Measurements from ENCODE around the gene ZNF136. TPM values are rescaled to one million over a fixed set of nuclear protein-coding genes. Genes with fewer than 3 reads are reported as not detected.

The ZNF136 gene
- total and polyA plus RNA-seq, 2 of the 13 experiments (the other 11 are each of a cell fraction or from before 2014, with no cell fraction given), result 2.5 to 10.2 TPM

- TF ChIP-seq BCLAF1 (IDR thresholded peaks at IDR 0.05), result no peak
- TF ChIP-seq ZNF775 (CRISPR knock-in tag; IDR thresholded peaks at IDR 0.05; ENCODE audit: borderline replicate concordance), result no peak
- peak; percentile 35; the same call in 1 of the 2 replicates for TF ChIP-seq IRF2 (CRISPR knock-in tag; IDR thresholded peaks at IDR 0.05)
- peak; percentile 58 for TF ChIP-seq SPEN (CRISPR knock-in tag; IDR thresholded peaks at IDR 0.05; ENCODE audit: low read depth)
- TF ChIP-seq SRSF9 (IDR thresholded peaks at IDR 0.05; ENCODE audit: borderline replicate concordance, insufficient read depth, low read depth, low read length, poor library complexity, severe bottlenecking), result no peak
- no peak for TF ChIP-seq RARA (CRISPR knock-in tag; IDR thresholded peaks at IDR 0.05)
- TF ChIP-seq E2F5 (CRISPR knock-in tag; conservative IDR thresholded peaks at IDR 0.05), result 0 out of 2 replicates have a peak, but pooled peaks have one; percentile 19
- peak; percentile 67 for TF ChIP-seq MED1 (CRISPR knock-in tag; IDR thresholded peaks at IDR 0.05)
- TF ChIP-seq HNRNPUL1 (IDR thresholded peaks at IDR 0.05; ENCODE audit: low read depth, low read length), result no peak
- TF ChIP-seq REST (IDR thresholded peaks at IDR 0.05; ENCODE audit: borderline replicate concordance in 1 of 2, low read depth in 1 of 2, low read length in 2 of 2), result peak in 1 of 2 experiments; percentile 41; a peak in 1 of 4 replicates
- peak; percentile 89; the same call in 1 of the 2 replicates for TF ChIP-seq ZNF280D (CRISPR knock-in tag; IDR thresholded peaks at IDR 0.05)
- TF ChIP-seq KLF11 (CRISPR knock-in tag; IDR thresholded peaks at IDR 0.05), result no peak
- peak; percentile 68 for TF ChIP-seq GATAD1 (CRISPR knock-in tag; IDR thresholded peaks at IDR 0.05)
- TF ChIP-seq SAP130 (CRISPR knock-in tag; IDR thresholded peaks at IDR 0.05; ENCODE audit: low read depth), result peak; percentile 93
Measured at GRCh38 chr19:12156223-12157058, 6.5 kb upstream of the ZNF136 start, which contains the start of gene ZNF625 (continued).

All from HepG2 (cell line).